ENCODE results near the gene NEK8. TPM values are rescaled to one million over a fixed set of nuclear protein-coding genes. Genes with fewer than 3 reads are reported as not detected.

The NEK8 gene
- total and polyA plus RNA-seq, 2 of the 8 experiments (the other 6 are each of a cell fraction or from before 2014, with no cell fraction given): 14.9 to 23.3 TPM

DNA sequence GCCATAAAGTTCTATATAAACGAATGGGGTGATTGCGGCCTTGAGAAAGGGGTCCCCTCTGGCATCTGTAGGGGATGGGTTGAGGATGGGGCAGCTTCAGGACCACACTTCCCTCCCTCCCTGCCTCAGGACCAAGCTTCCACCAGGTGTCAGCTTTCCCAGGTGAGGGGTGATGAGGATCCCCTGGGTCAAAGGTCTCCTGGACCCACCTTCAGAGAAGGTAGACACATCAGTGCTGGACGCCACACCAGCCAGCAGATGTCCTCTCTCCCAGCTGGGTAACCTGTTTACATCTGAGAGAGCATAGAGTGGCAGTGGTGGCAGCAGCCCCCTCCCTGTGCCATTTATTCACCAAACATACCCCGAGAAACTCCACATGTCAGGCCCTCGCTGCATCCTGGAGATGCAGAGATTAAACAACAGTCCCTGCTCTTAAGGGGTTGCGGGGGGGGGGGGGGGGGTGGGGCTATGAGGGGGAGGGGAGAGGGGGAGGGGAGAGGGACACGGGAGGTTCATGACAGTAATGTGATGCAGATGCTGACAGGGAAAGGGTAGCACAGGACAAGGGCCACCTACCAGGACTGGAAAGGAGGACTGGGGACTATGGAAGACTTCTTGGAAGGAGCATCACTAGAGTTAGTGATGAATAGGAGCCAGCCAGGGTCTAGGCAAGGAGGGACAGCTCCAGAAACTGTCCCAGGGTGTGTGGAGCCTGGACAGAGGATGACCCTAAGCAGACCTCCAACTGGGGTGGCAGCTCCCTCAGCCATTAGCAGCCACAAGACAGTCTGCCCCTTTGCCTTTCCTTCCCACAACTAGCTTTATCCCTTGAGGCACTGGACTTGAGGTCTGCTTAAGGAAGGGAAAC lies 21.9 kb upstream of the NEK8 start:
- Histone ChIP-seq H2BK120ac (replicated peaks; ENCODE audit: low read depth, low read length) (no peak overlapping the region), H3K27me3 (replicated peaks in 1 of 4; ENCODE audit: control insufficient read depth in 3 of 4, extremely low read depth in 1 of 4, insufficient read depth in 3 of 4, low read length in 3 of 4) (no peaks in the 10 kb centered on the region), H4K8ac (ENCODE audit: extremely low read depth, insufficient read depth, low read length) (no peak overlapping the region), H3K9ac (replicated peaks in 1 of 4; ENCODE audit: extremely low read depth in 1 of 4, low read depth in 3 of 4, low read length in 3 of 4) (no peak overlapping the region), H2BK15ac (ENCODE audit: low read length) (no peak overlapping the region), H4K91ac (replicated peaks; ENCODE audit: insufficient read length, low read length) (no peak overlapping the region), H3K14ac (ENCODE audit: insufficient read length) (no peak overlapping the region), H3K56ac (replicated peaks; ENCODE audit: insufficient read length, low read depth, low read length) (no peak overlapping the region), H2AFZ (ENCODE audit: low read length) (no peak overlapping the region), H2BK12ac (ENCODE audit: low read depth, low read length) (0 out of 2 replicates have a peak overlapping the region, but pooled peaks have one; percentile 39), H3K79me1 (ENCODE audit: low read depth, low read length) (peaks cover 3% of the 10 kb centered on the region; the same call in 1 of the 2 replicates), H3K18ac (ENCODE audit: extremely low read depth, low read length) (no peak overlapping the region), H2BK5ac (ENCODE audit: low read depth, low read length) (0 out of 2 replicates have a peak overlapping the region, but pooled peaks have one; percentile 53), H3K27ac (ENCODE audit: low read depth, low read length) (no peak overlapping the region), H3K9me3 (ENCODE audit: insufficient read depth in 2 of 2, low read depth in 1 of 2, low read length in 1 of 2) (no peaks in the 10 kb centered on the region), H3K23ac (ENCODE audit: insufficient read length) (no peak overlapping the region), H2BK20ac (ENCODE audit: low read length) (no peak overlapping the region), H3K4me2 (ENCODE audit: insufficient read depth in 1 of 2, low read depth in 2 of 2, low read length in 2 of 2) (0 out of 4 replicates have a peak overlapping the region, but pooled peaks of 1 of the 2 experiments have one; percentile 0), H3K23me2 (ENCODE audit: low read depth, low read length) (peaks cover 9% of the 10 kb centered on the region), H4K5ac (ENCODE audit: insufficient read length, low read depth, low read length) (no peak overlapping the region), H2AK5ac (ENCODE audit: low read depth, low read length) (no peak overlapping the region), H3K4me3 (ENCODE audit: extremely low read depth in 1 of 4, insufficient read depth in 2 of 4, low read depth in 3 of 4, low read length in 4 of 4) (no peak overlapping the region), H3K79me2 (ENCODE audit: control insufficient read depth in 1 of 2, insufficient read depth in 2 of 2, low read length in 2 of 2) (peaks cover 0 to 15% of the 10 kb centered on the region in 2 experiments; a peak in 2 of 4 replicates), H4K20me1 (replicated peaks in 1 of 2; ENCODE audit: control insufficient read depth in 1 of 2, insufficient read depth in 2 of 2, low read length in 2 of 2) (peaks cover 9 to 10% of the 10 kb centered on the region in 2 experiments), H3K4ac (replicated peaks; ENCODE audit: insufficient read length, low read depth, low read length) (no peak overlapping the region), H3K36me3 (ENCODE audit: control insufficient read depth in 2 of 4, insufficient read depth in 4 of 4, low read length in 3 of 4) (peaks cover 4 to 16% (median 12%) of the 10 kb centered on the region in 4 experiments; a peak in 6 of 8 replicates), H3K4me1 (replicated peaks in 1 of 4; ENCODE audit: control insufficient read depth in 3 of 4, insufficient read depth in 4 of 4, low read length in 3 of 4) (peaks cover 0 to 11% (median 6%) of the 10 kb centered on the region in 4 experiments; a peak in 4 of 7 replicates)
- POLR2A ChIA-PET (ENCODE audit: partially characterized antibody): interaction anchor here (0.7 to 4.5 kb wide), 19 partner anchors 8 to 228 kb away, joined by 3 to 30 read pairs (median 4); partner anchors contain the start of genes BLTP2, RPL23A, RSKR and SDF2
- 85% methylated on average over 4 of the region's 7 CpGs; no CpG with 5 or more reads in 1 of the 2 experiments for WGBS, 2 experiments (ENCODE audit: extremely low coverage in 1 of 2, insufficient coverage in 1 of 2, insufficient read length in 1 of 2, insufficient replicate concordance in 2 of 2, low coverage in 1 of 2, low lambda C conversion rate in 2 of 2, missing lambda C conversion rate in 1 of 2)
- no peak for FAIRE-seq
- DNase-seq (ENCODE audit: low read depth in 1 of 2, low spot score in 2 of 2): no peak
- CTCF ChIA-PET (ENCODE audit: partially characterized antibody): interaction anchor here (0.6 to 1.3 kb wide), 4 partner anchors 10 to 67 kb away, joined by 3 to 4 read pairs (median 4); no protein-coding TSS in a partner anchor
- TF ChIP-seq KDM1A (IDR thresholded peaks at IDR 0.05; ENCODE audit: borderline replicate concordance, low read length) (no peak), HDAC6 (IDR thresholded peaks at IDR 0.05; ENCODE audit: low read depth, low read length) (no peak), TAF1 (IDR thresholded peaks at IDR 0.05; ENCODE audit: low read depth, low read length) (no peak), TEAD4 (IDR thresholded peaks at IDR 0.05; ENCODE audit: low read depth, low read length) (no peak), CHD2 (IDR thresholded peaks at IDR 0.05; ENCODE audit: low read length) (no peak), FOSL1 (IDR thresholded peaks at IDR 0.05; ENCODE audit: insufficient read depth, low read depth, low read length) (no peak), RAD21 (IDR thresholded peaks at IDR 0.05 in 1 of 2, conservative IDR thresholded peaks at IDR 0.05 in 1 of 2; ENCODE audit: low read depth in 2 of 2, low read length in 2 of 2) (peak in 1 of 2 experiments; percentile 8; a peak in 2 of 4 replicates)
- TF ChIP-seq, protein P1, sequence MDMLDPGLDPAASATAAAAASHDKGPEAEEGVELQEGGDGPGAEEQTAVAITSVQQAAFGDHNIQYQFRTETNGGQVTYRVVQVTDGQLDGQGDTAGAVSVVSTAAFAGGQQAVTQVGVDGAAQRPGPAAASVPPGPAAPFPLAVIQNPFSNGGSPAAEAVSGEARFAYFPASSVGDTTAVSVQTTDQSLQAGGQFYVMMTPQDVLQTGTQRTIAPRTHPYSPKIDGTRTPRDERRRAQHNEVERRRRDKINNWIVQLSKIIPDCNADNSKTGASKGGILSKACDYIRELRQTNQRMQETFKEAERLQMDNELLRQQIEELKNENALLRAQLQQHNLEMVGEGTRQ (IDR thresholded peaks at IDR 0.05; ENCODE audit: low read length): no peak
